Sigmoid colon (tissue), 4 donors: ENCODE results near the gene TRIM23.

ENCODE experiments used
- CTCF ChIP-seq, 4 experiments: fragments of 450-650 bp in 3 of 4; fragments of 200-600 bp in 1 of 4; IDR thresholded peaks; one replicate each; pipeline ENCODE4 v1.5.1; 2016 to 2019; ENCODE audit warnings: antibody characterized with exemption in 4 of 4, mild to moderate bottlenecking in 3 of 4, moderate library complexity in 2 of 4
- POLR2AphosphoS5 ChIP-seq, 4 donors: sonication (generic); formaldehyde crosslinking; IDR thresholded peaks; one replicate each; pipeline ENCODE4 v1.6.1; 2017; ENCODE audit warnings: antibody characterized with exemption in 4 of 4

- TF ChIP-seq CTCF (IDR thresholded peaks at IDR 0.05) (no peak), POLR2AphosphoS5 (IDR thresholded peaks at IDR 0.05) (no peak)
Measured at GRCh38 chr5:65646938-65647337, 22.8 kb upstream of the TRIM23 start.
